HG02885 (cell line): ENCODE data around the gene FGD4.
"Not testable (repeated sequence)": the region's sequence is repeated elsewhere in the genome, so short reads cannot be mapped to it uniquely, and the experiment has no call there.

ENCODE experiments used
- ATAC-seq: cut with Tn5 transposase; IDR thresholded peaks from one replicate; pipeline ENCODE4 v1.9.1; 2021; ENCODE audit warnings: mild to moderate bottlenecking; ENCODE audit not compliant: unreplicated experiment, poor library complexity

FGD4 gene

DNA sequence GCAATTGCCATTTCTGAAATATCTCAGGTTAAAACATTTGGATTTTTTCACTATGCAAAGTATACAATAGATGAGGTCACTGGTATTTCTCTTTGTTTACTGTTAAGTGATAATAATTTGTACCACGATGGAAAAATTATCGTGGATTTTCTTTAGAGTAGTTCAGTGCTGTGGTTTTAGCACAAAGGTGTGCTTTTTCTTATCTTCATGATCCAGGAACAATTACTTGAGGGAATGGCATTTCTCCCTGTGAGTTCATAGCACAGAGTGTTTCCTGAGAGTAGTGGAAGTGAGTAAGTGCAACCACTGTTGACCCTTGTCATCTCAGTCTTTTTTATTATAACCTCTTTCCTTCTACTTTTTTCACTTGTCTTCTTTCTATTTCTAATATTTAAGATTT lies 86.8 kb downstream of the FGD4 start:
- ATAC-seq: no peak

DNA sequence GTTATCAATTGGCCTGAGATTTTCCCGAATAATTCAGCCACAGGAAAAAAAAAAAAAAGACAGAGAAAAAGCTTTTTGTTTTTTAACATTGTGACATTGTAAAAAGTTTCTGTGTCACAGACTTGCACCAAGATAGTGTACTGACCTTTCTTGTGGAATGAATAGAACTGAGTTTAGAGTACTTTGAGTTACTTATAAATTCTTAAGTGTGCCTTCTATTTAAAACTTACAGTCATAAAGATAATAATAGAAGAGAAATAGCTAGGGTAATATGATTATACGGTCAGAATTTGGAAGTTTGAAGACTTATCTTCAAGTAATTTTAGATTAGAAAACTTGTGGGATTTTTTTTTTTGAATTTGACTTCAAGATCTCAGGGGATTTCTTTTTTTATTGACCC lies 88.8 kb downstream of the FGD4 start:
- no peak for ATAC-seq

DNA sequence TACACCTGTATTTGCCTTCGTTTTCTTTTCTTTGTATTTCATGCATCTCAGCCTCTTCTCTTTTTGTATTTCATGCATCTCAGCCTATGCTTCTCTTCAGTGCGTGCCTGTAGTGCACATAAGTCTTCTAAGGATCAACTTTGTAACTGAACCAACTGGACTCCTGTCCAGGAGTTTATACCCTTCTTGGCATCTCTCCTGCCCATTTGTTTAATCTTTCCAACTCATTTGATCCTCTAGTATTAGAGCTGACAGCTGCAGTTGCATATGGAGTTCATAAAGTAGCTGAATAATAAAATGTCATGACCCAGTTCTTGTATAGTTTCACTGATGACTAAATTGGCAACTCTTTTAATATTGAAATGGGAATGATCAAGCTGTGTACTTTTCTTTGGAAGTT lies 89.7 kb downstream of the FGD4 start:
- no peak for ATAC-seq

DNA sequence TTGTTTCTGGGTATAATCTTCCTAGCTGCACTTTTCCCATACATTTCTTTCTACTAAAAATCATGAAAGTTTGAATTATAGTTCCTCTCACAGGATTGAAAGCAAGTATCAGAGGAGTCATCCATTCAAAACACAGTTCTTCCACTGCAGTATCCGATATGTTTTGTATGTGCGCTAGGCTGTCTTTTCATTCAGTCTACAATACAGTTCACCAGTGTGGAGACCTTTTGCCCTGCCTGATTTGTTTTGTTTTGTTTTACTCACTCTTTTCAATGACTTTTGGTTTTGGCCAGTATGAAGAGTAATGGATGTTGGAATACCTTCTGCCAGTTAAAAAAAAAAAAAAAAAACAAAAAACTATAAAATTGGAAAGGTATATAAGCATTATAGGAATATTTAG lies 91.4 kb downstream of the FGD4 start:
- no peak for ATAC-seq

DNA sequence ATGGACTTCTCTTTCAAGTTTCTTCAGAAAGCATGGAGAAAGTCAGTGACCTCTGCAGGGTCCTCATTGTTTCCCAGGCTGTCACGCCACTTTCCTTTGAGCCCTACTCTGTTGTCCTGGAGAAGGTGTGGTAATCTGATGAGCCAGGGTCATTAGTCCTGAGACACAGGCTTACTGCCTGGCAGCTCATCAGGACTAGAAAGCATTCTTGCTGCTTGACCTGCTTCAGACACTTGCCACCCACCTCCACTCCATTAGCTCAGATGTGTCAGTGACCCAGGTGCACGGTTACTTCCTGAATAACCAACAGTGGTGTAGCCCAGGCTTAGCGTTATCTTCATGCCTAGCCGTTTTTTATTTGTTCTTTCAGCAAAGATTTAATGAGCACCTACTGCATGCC lies 93.9 kb downstream of the FGD4 start:
- no peak for ATAC-seq

DNA sequence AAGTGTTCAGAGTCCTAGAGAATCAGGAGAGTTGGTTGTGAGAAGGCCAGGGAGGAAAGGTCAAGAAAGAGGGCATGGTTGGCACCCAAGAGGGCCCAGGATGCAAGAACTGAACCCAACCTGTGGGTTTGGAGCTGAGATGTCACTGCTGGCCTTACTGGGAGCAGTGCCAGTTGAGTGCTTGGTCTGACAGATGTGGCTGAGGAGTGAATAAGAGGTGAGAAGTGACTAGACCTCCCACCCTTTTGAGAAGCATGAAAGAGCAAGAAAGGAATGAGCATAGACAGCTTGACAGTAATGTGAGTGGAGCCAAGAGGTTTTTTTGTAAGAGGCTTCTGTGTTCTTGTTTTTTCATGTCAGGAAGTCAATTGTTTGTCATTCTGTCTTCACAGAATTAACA lies 95.3 kb downstream of the FGD4 start:
- no peak for ATAC-seq

DNA sequence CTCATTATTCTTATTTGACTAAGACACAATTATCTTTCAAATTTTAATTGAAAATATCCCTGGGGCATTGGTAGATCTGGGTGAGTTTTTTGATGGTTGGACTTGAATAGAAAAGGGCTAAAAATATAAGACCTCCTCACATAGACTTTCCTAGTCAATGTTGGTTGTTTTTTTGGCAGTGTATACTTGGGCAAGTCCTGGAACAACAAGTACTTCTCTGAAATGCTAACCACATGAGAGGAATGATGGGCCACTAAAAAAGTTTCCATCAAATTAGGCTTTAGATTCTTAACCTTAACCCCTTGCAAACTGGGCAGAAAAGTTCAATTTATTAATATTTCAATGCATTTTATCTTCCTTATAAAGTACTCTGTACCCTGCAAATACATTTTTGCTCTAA lies 97.6 kb downstream of the FGD4 start:
- no peak for ATAC-seq

DNA sequence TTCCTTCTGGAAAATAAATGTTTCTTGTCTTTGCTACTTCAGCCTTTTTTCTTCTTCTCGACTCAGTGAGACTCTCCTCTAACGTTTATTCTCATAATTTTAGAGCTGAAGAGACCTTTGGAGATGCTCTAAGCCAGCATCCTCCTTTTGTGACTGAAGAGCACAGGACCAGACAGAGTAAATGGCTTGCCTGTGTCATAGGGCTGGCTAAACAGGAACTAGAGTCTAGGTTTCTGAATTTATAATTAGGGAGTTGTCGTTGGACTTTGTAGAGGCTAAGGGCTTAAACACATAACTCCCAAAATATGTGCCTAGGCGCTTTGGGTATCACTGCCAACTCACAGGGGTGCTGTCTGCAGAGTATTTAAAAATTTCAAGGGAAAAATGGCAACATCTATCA lies 98.5 kb downstream of the FGD4 start:
- no peak for ATAC-seq

DNA sequence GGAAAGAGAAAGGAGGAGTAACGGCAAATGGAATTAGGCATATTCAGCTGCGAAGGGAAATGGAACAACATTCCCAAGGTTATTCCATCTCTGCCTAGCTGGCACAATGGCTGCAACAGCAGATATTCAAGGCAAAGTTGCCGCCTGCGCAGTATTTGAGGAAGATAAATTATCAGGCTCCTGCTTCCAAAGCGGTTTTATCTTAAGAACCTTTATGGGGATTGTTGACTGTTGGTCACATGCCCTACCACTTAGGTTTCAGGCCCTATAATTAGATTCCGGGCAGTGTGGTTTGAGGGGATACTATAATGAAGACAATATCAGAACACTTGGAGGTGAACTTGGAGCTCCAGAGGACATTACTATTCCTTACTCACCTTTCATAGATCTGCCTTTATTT lies 99.7 kb downstream of the FGD4 start:
- ATAC-seq: no peak

DNA sequence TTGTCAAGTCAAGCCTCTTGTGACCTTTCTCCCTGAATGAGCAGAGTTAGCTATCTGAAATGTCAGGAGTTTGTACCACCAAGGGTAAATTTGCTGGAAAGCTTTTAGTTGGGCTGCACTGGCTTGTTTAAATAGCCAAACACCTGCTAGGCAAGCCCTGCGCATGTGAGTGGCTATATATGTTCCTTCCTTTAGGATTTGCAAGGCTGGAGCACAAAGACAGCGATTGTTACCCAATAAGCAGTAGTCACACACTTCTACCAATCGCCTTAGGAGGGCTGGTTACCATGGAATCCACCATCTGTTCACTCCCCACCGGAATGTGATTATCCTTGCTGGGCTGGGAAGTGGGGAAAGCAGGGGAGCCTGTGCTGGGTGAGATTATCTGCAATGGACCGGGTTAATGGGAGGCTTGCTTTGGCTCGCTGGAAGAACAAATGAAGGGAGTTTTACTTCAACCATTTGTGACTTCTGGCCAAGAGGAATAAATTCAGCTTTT lies 102.5 kb downstream of the FGD4 start:
- no peak for ATAC-seq

DNA sequence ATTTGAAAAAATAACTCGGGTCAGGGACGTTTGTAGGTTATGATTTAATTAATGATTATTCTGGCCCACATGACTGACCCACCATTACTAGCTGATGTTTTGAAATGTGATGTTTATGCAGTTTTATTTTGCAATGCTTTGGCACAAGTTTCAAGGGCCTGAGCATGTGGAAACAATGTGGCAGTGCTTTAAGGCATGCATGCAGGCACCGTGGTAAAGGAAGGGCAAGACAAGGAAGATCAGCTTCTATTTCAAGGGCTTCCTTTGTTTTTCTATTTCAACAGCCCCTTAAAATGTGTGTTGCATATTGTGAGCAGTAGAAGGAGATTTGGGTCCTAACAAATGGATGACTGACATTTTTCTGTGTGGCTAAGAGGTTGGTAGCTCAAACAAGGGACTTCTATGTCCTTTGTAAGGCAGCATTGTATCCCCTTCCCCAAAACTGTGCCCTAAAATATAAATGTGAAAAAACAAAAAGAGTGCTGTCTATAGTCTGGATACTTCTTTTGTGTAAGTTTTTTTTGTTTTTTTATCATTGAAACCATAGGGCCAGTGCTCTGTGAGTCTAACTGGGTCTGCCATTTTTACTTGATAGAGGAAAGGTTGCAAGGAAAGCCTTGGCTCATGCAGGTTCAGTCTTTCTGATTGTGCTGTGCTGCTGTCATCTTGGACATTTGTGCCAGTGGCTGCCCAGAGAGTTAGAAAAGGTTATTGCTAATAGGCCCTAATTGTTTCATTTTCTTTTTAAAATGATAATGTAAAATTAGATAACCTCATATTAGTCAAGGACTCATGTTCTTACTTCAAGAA lies 103.5 kb downstream of the FGD4 start:
- ATAC-seq: no peak

DNA sequence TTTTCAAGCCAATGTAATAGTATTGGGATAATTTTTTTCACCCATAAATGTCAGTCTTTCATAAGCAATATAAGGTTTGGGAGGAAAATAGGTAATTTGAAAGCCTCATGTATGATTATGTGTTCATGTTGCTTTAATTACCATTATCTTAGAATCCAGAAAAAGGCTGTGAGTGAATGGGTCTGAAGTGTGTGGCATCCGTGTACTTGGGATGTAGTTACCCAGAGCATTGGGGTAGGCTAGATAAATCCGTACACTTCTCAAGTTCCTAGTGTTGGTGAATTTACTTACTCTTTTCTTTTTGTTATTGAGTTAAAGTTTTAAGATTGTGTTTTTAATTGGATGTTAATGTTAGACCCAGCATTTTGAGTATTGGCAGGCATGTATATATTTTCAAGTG lies 104.4 kb downstream of the FGD4 start:
- ATAC-seq: no peak

DNA sequence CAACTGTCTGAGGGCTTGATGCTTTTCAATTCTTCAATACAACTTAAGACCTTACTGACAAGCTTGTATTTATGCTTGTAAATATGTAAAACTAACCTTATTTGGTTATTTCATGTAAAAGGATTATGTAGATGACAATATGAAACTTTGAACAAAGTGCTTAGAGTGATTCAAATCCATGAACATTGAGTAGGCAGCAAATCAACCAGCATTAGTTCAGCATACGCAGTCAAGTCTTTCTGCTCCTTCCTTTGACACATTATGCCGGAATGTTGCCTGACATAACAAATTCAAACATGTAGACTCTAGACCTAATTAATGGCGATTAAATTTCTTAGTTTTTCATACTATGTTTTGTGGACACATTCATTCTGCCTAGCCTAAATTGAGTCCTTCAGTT lies 105.2 kb downstream of the FGD4 start:
- no peak for ATAC-seq

DNA sequence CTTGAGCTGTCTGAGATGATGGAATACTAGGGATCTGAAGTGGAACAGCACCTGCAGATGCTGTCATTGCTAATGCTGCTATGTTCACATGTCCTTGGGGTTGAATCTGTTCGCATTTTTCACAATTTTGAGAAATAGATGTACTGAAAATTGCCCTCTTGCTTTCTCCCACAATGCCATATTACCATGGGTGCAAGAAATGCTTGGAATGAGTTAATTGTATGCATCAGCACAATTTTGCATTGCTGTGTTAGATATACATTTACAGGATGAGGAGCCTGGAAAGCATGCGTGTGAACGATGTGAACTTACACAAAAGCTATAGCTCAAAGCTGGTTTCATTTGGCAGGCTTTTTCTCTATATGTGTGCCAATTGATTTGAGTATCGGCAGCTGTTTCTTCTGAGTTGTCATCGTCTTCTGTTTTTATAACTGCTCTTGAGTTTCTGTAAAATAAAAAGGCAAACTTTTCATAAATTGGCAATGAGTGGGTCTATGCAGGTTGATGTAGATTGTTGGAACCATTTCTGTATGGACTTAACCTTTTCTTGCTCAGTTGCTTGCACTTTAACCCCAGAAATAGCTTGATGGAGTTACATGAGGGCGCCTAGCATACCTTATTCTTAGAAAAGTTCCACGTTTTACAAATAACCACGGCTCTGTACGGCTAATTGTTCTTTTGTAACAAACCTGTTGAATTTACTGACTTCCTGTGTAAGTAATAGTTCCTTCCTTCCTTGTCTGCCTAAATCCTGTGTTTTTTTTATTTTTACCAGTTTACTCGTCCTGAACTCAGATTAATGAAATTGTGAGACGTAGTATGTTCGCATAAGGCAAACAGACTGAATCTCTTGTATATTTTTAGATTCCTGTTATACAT lies 105.9 kb downstream of the FGD4 start:
- no peak for ATAC-seq

DNA sequence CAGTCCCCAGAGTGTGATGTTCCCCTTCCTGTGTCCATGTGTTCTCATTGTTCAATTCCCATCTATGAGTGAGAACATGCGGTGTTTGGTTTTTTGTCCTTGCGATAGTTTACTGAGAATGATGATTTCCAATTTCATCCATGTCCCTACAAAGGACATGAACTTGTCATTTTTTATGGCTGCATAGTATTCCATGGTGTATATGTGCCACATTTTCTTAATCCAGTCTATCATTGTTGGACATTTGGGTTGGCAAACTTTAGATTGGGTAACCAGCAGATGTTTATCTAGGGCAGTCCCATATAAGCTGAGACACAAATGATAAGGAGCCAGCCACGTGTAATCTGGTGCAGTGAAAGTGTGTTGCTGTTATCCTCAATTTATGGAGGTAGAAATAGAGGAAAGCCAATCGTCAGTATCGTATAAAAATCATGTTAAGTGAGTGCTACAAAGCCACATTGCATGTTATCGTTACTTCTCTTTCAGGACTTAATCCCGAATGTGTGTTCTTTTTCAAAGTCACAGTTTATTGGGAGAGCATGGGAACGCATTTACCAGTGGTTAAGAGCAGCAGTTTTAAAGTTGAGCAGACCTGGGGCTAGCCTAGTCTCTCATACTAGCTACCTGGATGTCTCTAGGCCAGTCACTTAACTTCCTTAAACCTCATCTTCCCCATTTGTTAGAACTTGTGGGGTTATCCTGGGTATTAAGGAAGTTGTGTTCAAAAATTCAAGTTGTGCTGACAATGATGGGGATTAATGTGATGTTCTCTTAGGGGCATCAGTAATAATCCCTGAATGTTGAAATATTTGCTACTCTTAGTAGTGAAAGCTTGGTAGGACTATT lies 108.0 kb downstream of the FGD4 start:
- not testable (repeated sequence) for ATAC-seq

DNA sequence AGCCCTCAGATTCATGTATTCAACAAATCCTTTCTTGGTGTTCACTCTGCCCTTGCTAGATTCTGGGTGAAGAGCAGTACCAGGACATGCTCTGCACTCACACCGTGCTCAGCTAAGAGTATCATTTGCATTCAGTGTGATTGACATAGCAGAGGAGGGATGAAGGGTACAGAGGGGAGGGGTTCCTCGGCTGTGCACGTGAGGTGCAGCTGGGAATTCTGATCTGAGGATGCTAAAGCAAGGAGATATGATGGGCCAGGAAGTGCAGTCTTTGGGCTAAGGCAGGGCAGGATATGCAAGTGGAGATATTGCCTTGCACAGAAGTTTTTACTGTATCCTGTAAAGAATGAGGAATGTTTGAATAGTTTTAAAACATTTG lies 108.6 kb downstream of the FGD4 start:
- ATAC-seq: no peak

DNA sequence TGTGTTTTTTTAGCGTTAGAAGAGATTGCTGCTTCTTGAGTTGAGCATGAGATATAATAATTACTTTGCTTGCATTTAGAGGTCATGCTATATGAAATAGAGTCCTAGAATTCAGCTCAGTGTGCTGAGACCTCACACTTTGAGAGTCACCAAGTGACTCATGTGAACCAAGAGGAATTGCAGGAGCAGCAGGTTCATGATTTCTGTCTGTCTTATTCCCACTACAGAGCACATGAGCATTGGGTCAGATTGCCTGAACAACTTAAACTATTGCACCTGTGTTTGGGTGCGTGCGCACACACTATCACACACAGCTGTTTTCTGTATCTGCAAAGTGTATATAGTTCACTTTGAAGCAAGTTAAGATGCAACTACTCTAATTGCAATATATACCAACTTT lies 109.3 kb downstream of the FGD4 start:
- no peak for ATAC-seq

DNA sequence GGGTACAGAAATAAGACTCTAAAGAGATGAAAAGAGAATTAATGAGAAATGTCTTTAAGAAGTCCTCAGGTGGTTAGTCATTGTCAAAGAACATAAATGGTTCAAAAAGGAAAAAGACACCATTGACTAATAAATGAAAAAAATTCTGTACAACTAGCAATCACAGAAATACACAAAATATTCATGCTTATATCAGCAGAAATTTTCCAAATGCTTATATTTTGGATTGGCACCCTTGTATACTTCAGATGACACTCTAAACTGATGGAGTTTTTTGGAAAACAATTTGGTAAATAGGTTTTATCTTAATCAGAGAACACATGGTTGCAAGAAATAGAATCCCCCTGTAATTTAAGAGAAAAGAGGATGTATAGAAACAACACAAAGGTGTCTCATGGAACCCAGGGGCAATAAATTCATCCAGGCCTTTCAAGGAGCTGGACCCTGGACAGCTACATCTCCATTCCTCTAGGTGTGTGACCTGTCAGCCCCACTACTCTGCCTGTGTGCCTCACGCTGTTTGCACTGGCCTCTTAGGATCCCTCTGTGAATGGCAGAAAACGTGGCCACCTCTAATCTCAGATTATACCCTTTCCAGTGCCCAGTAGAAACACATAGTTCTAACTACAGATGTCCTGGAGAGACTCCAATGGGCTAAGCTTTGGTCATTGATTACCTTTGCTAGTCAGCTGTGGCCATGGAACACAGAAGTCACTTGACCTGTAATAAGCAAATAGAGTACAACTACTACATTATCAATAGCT lies 110.2 kb downstream of the FGD4 start:
- no peak for ATAC-seq

DNA sequence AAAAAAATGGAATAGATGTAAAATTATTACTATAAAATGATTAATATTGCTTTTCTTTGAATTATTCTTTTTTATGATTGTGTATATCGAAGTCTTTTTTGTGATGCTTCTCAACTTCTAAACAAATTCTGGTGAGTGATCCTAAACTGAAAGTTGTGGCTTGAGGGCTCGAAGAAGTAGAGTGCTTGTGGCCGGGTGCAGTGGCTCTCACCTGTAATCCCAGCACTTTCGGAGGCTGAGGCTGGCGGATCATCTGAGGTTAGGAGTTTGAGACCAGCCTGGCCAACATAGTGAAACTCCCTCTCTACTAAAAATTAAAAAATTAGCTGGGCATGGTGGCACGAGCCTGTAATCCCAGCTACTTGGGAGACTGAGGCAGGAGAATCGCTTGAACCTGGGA lies 112.6 kb downstream of the FGD4 start:
- ATAC-seq: not testable (repeated sequence)

DNA sequence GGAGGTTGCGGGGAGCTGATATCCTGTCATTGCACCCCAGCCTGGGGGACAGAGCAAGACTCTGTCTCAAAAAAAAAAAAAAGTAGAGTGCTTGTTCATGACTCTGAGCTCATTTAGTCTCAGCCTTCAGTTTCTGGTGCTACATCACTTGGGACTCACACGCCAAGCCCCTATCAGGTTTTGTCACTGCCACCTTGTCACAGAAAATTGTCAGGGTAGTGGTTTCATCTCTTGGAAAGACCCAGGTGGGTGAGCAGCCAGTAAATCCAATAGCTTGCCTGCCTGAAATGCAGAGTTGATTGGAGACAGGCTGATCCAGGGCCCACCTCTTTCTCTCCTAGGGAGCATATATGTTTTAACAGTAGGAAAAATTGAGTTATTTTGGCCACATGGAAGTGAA lies 113.0 kb downstream of the FGD4 start:
- ATAC-seq: no peak
